ENCODE results near the gene CLCNKA.
"Not testable (repeated sequence)": the region's sequence is repeated elsewhere in the genome, so short reads cannot be mapped to it uniquely, and the experiment has no call there.

The CLCNKA gene

DNA sequence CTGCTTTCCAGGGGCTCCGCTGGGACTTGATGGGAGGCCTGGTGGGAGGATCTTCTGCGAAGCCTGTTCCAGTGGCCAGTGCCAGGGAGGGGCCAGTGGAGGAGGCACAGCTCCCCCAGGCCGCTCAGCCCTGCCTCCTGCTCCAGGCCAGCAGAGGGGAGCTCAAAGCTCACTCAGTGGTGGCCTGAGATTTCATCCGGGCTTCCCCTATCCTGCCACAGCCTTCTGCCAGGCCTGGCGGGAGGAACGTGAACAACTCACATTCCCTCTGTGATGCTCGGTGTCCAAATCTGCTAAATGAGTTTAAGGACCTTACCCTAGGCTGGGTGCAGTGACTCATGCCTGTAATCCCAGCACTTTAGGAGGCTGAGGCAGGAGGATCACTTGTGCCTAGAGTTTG lies 25.0 kb downstream of the CLCNKA start:
- Histone ChIP-seq H3K36me3 (no peaks in the 10 kb centered on the region), H3K27me3 (no peaks in the 10 kb centered on the region), H3K27ac (no peak overlapping the region), H3K9me3 (no peaks in the 10 kb centered on the region), H3K4me3 (no peak overlapping the region), H3K4me1 (peaks cover 0 to 11% (median 9%) of the 10 kb centered on the region in 4 donors)
- intact Hi-C loops (cut with DNase I; ENCODE audit: low total_unique reads): no loop called here
- TF ChIP-seq, protein P1, sequence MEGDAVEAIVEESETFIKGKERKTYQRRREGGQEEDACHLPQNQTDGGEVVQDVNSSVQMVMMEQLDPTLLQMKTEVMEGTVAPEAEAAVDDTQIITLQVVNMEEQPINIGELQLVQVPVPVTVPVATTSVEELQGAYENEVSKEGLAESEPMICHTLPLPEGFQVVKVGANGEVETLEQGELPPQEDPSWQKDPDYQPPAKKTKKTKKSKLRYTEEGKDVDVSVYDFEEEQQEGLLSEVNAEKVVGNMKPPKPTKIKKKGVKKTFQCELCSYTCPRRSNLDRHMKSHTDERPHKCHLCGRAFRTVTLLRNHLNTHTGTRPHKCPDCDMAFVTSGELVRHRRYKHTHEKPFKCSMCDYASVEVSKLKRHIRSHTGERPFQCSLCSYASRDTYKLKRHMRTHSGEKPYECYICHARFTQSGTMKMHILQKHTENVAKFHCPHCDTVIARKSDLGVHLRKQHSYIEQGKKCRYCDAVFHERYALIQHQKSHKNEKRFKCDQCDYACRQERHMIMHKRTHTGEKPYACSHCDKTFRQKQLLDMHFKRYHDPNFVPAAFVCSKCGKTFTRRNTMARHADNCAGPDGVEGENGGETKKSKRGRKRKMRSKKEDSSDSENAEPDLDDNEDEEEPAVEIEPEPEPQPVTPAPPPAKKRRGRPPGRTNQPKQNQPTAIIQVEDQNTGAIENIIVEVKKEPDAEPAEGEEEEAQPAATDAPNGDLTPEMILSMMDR (IDR thresholded peaks at IDR 0.05): no peak
- DNase-seq: no peak

DNA sequence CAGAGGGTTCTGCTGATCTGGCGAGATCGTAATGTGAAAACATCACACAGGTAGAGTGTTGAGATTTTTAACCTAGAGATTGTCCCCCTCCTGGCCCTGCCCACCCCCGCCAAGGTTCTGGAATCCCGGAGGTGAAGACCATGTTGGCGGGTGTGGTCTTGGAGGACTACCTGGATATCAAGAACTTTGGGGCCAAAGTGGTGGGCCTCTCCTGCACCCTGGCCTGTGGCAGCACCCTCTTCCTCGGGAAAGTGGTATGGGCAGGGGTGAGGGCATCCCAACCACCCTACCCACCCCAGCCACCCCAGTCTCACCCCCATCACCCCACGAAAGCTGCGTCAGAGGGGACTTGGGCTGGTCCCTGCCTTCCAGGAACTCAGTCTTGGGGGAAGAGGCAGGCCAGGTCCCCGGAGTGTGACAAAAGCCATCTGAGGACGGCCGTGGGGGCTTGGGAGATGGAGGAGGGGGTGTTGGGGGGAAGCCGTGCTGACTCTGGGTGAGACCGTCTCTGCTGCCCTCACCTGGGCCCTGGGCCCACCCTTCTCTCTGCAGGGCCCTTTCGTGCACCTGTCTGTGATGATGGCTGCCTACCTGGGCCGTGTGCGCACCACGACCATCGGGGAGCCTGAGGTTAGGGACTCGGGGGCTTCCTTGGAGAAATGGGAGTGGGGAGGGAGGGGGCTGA lies 26.1 kb downstream of the CLCNKA start:
- no peaks in the 10 kb centered on the region for H3K36me3 ChIP-seq
- H3K4me3 ChIP-seq: peak overlapping the region in 1 of 2 donors; percentile 53
- peaks cover 0 to 11% (median 9%) of the 10 kb centered on the region in 4 donors for H3K4me1 ChIP-seq
- H3K9me3 ChIP-seq: no peaks in the 10 kb centered on the region
- TF ChIP-seq, protein P1 (IDR thresholded peaks at IDR 0.05): no peak
- no peak for DNase-seq
- intact Hi-C loops (cut with DNase I; ENCODE audit: low total_unique reads): no loop called here
- H3K27me3 ChIP-seq: no peaks in the 10 kb centered on the region
- no peak overlapping the region for H3K27ac ChIP-seq

DNA sequence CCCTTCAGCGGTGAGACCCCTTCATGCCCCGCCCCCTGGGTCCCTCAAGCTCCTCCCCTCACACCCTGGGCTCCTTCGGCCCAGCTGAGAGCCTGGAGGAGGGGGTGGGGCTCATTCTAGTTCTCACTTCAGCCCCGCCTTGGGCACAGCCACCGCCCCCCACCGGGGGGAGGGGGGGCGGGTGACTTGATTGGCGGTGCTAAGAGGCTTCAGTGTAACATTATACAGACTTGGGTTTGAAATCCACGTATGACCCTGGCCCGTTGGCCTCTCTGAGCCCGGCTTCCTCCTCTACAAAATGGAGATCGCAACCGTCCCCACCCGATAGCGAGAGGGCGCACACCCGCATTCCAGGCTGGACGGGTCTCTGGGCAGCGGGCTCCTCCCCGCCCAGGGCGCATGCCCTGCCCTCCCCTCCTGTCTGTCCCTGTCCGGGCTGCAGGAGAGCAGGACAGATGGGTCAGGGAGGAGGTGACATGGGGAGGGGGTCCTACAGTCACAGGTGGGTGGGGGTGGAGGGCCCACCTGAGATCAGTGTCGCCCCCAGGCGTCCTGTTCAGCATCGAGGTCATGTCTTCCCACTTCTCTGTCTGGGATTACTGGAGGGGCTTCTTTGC lies 26.8 kb downstream of the CLCNKA start:
- TF ChIP-seq, protein P1 (IDR thresholded peaks at IDR 0.05): no peak
- DNase-seq: peak in 1 of 2 donors; percentile 44
- no peaks in the 10 kb centered on the region for H3K9me3 ChIP-seq
- no peaks in the 10 kb centered on the region for H3K27me3 ChIP-seq
- peak overlapping the region; percentile 10 to 44 for H3K27ac ChIP-seq
- H3K4me1 ChIP-seq: peaks cover 0 to 11% (median 9%) of the 10 kb centered on the region in 4 donors
- intact Hi-C loops (cut with DNase I; ENCODE audit: low total_unique reads): no loop called here
- H3K36me3 ChIP-seq: no peaks in the 10 kb centered on the region
- H3K4me3 ChIP-seq: peak overlapping the region; percentile 45 to 53

DNA sequence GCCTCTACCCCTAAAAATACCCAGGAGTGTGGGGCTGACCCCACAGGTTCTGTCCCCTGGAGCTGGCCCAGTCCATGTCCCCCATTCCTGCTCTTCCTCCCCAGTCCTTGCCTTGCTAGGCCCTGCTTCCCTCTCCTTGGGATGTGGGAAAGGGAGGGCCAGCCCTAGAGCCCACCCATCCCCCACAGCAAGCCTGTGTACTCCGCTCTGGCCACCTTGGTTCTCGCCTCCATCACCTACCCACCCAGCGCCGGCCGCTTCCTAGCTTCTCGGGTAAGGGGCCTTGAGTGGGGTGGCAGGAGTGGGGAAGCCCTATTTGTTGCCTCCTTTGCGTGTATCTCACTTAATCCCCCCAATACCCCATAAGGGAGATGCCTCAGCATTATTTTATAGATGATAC lies 28.5 kb downstream of the CLCNKA start:
- H3K27ac ChIP-seq: no peak overlapping the region
- DNase-seq: no peak
- TF ChIP-seq, protein P1 (IDR thresholded peaks at IDR 0.05): no peak
- H3K36me3 ChIP-seq: no peaks in the 10 kb centered on the region
- intact Hi-C loops (cut with DNase I; ENCODE audit: low total_unique reads): no loop called here
- no peaks in the 10 kb centered on the region for H3K27me3 ChIP-seq
- no peaks in the 10 kb centered on the region for H3K9me3 ChIP-seq
- peaks cover 0 to 11% (median 9%) of the 10 kb centered on the region in 4 donors for H3K4me1 ChIP-seq
- H3K4me3 ChIP-seq: no peak overlapping the region

DNA sequence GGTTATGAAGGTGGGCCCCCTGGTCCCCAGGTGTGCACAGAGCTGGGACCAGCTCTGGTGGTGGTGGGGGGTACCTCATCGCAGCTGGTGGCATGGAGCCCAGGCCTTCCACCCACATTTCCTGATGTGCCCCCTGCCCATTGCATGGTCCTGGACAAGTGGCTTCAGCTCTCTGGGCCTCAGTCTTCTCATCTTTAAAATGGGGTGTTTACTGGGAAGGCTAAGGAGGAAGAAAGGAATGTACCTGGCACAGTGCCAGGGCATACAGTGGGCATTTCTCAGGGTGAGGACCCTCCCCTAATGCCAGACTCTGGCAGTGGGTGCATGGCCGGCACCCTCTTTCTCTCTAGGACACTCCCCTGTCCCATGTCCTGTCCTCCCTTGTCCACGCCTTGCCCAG lies 29.2 kb downstream of the CLCNKA start:
- H3K4me1 ChIP-seq: peaks cover 0 to 16% (median 11%) of the 10 kb centered on the region in 4 donors
- H3K36me3 ChIP-seq: no peaks in the 10 kb centered on the region
- intact Hi-C loops (cut with DNase I; ENCODE audit: low total_unique reads): no loop called here
- H3K9me3 ChIP-seq: no peaks in the 10 kb centered on the region
- DNase-seq: no peak
- no peak overlapping the region for H3K27ac ChIP-seq
- no peak overlapping the region for H3K4me3 ChIP-seq
- no peaks in the 10 kb centered on the region for H3K27me3 ChIP-seq
- TF ChIP-seq, protein P1 (IDR thresholded peaks at IDR 0.05): no peak

DNA sequence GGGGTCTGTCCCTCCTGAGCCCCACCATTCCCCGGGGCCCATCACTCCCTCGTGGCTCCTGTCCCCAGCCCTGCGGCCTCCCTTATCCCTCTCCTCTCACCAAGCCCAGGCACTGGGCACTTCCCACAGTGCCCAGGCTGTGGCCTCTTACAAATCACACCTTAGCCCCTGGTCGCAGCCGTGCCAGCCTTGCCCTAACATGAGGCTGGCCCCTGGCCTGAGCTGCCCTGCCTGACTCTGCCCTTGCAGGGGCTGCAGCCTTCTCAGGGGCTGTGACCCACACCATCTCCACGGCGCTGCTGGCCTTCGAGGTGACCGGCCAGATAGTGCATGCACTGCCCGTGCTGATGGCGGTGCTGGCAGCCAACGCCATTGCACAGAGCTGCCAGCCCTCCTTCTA lies 30.1 kb downstream of the CLCNKA start:
- DNase-seq; H3K27me3 ChIP-seq; H3K9me3 ChIP-seq; H3K4me3 ChIP-seq; intact Hi-C loops (cut with DNase I; ENCODE audit: low total_unique reads); H3K36me3 ChIP-seq; H3K27ac ChIP-seq: not testable (repeated sequence)
- H3K4me1 ChIP-seq: peaks cover 0 to 20% (median 14%) of the 10 kb centered on the region in 4 donors
